ENCODE results near the gene TNRC6C. TPM values are rescaled to one million over a fixed set of nuclear protein-coding genes. Genes with fewer than 3 reads are reported as not detected.
"Not testable (repeated sequence)": the region's sequence is repeated elsewhere in the genome, so short reads cannot be mapped to it uniquely, and the experiment has no call there.

TNRC6C gene
- total and polyA plus RNA-seq, 9 donors: 8.1 to 11.1 (median 8.8) TPM

DNA sequence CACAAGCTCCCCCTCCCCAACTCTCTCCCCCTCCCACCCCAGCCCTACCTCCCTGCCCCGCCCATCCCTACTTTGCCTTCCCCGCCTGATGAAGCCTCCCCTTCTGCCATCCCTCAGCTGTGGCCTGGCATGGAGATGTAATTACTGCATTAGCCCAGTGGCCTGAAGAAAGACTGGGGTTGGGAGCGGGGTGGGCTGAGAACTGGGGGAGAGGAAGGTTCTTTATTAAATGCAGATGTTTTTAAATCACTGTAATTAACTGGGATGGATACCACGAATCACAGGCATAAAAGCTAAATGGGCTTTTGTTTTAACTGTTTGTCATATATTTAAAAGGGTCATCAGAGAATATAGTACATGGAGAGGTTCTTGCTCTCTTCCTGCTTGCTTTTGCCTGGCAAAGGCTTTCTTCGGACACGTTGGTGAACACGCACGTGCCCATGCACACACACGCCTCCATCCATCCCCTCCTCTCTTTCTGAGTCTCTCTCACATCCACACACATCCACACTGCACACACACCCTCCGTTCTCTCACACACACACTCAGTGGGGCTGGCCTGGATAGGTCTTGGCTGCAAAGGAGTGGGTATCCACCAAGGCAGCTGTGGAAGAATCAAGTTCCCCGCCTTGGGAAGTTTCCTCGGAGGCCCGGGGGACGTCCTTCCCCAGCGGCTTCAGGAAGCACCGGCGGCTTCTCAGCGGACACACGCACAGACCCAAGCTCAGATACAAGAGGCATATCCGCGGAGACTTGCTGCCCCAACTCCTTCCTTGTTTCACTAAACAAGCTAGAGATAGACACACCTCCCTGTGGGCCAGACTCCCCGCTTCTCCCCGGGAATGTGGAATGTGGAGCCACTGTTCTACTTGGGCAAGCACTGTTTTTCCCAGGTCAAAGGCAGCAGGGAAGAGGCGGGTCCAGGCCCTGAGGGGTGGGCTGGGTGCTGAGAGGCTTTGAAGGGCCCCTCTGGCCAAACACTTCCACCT lies 27.4 kb upstream of the TNRC6C start:
- no peak overlapping the region for H3K27ac ChIP-seq (ENCODE audit: low read length)
- no peaks in the 10 kb centered on the region for H3K36me3 ChIP-seq (ENCODE audit: control insufficient read depth, insufficient read depth, low read length)
- no peaks in the 10 kb centered on the region for H3K4me1 ChIP-seq (ENCODE audit: control insufficient read depth, insufficient read depth, low read length)
- WGBS (ENCODE audit: insufficient coverage): 22% methylated on average over 14 of the region's 24 CpGs
- peaks cover 28% of the 10 kb centered on the region for H3K27me3 ChIP-seq (ENCODE audit: control insufficient read depth, insufficient read depth, low read length)
- no peak overlapping the region for H3K4me3 ChIP-seq (ENCODE audit: low read length)
- no peak for DNase-seq
- no peaks in the 10 kb centered on the region for H3K9me3 ChIP-seq (replicated peaks; ENCODE audit: control insufficient read depth, low read depth, low read length)

DNA sequence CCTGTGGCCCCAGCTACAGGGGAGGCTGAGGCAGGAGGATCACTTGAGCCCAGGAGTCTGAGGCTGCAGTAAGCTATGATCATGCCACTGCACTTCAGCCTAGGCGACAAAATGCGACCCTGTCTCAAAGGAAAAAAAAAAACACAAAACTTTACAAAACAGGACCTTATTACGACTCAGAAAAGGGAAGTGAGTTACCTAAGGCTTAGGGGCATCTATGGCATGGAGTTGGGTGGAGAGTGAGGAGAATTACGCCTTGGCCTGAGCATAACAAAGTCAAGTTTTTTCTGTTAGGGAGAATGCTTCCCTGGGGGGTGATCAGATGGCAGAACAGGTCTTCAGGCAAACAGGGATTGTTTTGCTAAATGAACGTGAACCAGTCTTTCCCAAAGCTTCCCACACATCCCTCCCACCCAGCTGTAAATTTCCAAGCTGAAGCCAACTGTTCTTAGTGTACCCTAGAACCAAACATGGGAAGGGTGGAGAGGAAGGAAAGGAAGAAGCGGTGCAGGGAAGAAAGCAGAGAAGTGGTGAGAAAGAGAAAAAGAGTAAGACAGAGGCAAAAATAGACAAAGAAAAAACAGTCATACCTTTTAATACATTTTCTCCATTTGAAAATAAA lies 24.6 kb upstream of the TNRC6C start:
- no peak overlapping the region for H3K27ac ChIP-seq (ENCODE audit: low read length)
- no peaks in the 10 kb centered on the region for H3K9me3 ChIP-seq (replicated peaks; ENCODE audit: control insufficient read depth, low read depth, low read length)
- WGBS (ENCODE audit: insufficient coverage): 70% methylated on average over 1 of the region's 6 CpGs
- DNase-seq: no peak
- H3K4me1 ChIP-seq (ENCODE audit: control insufficient read depth, insufficient read depth, low read length): no peaks in the 10 kb centered on the region
- H3K36me3 ChIP-seq (ENCODE audit: control insufficient read depth, insufficient read depth, low read length): no peaks in the 10 kb centered on the region
- no peak overlapping the region for H3K4me3 ChIP-seq (ENCODE audit: low read length)
- peaks cover 23% of the 10 kb centered on the region for H3K27me3 ChIP-seq (ENCODE audit: control insufficient read depth, insufficient read depth, low read length)

DNA sequence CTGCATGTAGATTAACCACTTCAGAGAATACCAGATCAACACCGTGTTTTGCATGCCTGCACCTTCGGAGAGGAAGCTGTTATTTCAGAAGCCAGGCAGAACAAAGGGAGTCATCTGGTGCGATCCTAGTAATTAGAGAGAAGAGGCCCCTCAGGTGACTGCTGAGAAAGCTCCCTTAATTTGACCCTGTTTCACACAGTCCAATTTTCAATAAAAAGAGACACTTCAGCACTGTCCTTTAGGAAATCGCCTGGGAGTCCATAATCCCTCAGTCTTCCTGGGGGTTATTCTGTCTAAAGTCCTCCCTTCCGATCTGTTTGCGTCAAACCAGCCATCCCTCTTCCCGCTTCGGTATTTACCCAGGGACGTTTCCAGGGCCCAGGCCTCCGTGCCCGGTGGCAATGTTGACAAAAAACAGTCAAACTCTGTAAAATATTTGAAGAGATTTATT lies 23.4 kb upstream of the TNRC6C start:
- Histone ChIP-seq H3K4me3 (ENCODE audit: low read length) (no peak overlapping the region), H3K4me1 (ENCODE audit: control insufficient read depth, insufficient read depth, low read length) (no peaks in the 10 kb centered on the region), H3K27ac (ENCODE audit: low read length) (no peak overlapping the region), H3K27me3 (ENCODE audit: control insufficient read depth, insufficient read depth, low read length) (peaks cover 18% of the 10 kb centered on the region), H3K9me3 (replicated peaks; ENCODE audit: control insufficient read depth, low read depth, low read length) (no peaks in the 10 kb centered on the region), H3K36me3 (ENCODE audit: control insufficient read depth, insufficient read depth, low read length) (no peaks in the 10 kb centered on the region)
- WGBS (ENCODE audit: insufficient coverage): 22% methylated on average over 8 of the region's 11 CpGs
- no peak for DNase-seq

DNA sequence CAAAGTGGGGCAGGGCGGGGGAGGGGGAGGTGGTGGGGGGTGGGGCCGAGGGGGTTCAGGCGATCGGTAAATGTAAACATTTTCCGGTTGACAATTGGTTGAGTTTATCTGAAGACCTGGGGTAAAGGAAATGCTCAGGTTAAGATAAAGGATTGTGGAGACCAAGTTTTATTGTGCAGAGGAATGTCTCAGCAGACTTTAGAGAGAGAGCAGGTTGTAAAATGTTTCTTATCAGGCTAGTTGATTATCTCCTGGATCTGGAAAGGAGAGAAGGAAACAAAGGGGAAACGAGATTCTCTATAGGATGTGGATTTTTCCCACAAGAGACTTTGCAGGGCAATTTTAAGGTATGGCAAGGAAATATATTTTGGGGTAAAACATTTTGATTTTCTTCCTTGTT lies 22.8 kb upstream of the TNRC6C start:
- H3K4me1 ChIP-seq (ENCODE audit: control insufficient read depth, insufficient read depth, low read length); H3K4me3 ChIP-seq (ENCODE audit: low read length); H3K9me3 ChIP-seq (replicated peaks; ENCODE audit: control insufficient read depth, low read depth, low read length); DNase-seq; H3K36me3 ChIP-seq (ENCODE audit: control insufficient read depth, insufficient read depth, low read length); H3K27ac ChIP-seq (ENCODE audit: low read length): not testable (repeated sequence)
- H3K27me3 ChIP-seq (ENCODE audit: control insufficient read depth, insufficient read depth, low read length): peaks cover 17% of the 10 kb centered on the region
- WGBS (ENCODE audit: insufficient coverage): 8% methylated on average over 2 of the region's 6 CpGs

DNA sequence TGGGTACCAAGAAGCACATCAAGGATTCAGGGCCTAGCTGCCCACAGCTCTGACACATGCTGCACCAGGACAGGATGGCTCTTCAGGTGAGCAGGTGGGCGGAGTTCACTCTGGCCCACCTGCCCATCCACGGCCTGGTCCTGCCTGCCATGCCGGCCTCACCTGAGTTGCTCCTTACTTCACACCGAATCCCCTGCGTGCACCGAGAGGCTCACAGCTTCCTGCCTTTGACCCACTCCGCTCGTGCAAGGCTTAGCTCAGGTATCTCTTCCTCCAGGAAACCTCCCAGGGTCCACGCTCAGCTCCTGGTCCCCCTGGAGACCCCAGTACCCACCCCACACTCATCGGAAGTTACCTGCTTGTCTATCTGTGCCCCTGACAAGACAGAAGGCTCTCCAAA lies 21.6 kb upstream of the TNRC6C start:
- 77% methylated on average over 9 of the region's 10 CpGs for WGBS (ENCODE audit: insufficient coverage)
- Histone ChIP-seq H3K36me3 (ENCODE audit: control insufficient read depth, insufficient read depth, low read length) (no peaks in the 10 kb centered on the region), H3K27me3 (ENCODE audit: control insufficient read depth, insufficient read depth, low read length) (peaks cover 11% of the 10 kb centered on the region), H3K9me3 (replicated peaks; ENCODE audit: control insufficient read depth, low read depth, low read length) (no peaks in the 10 kb centered on the region), H3K4me1 (ENCODE audit: control insufficient read depth, insufficient read depth, low read length) (no peaks in the 10 kb centered on the region), H3K4me3 (ENCODE audit: low read length) (no peak overlapping the region), H3K27ac (ENCODE audit: low read length) (no peak overlapping the region)
- no peak for DNase-seq

DNA sequence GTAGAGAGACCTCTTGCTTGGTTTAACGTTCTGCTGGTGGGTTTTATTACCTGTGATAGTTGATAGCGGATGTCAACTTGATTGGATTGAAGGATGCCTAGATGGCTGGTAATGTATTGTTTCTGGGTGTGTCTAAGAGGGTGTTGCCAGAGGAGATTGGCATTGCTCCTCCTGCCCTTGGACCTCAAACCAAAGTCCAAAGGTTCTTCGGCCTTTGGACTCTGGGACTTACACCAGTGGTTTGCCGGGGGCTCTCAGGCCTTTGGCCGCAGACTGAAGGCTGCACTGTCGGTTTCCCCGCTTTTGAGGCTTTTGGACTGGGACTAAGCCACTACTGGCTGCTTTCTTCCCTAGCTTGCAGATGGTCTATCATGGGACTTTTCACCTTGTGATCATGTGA lies 17.5 kb upstream of the TNRC6C start:
- WGBS (ENCODE audit: insufficient coverage): 82% methylated on average over 7 of the region's 7 CpGs
- no peak for DNase-seq
- no peaks in the 10 kb centered on the region for H3K9me3 ChIP-seq (replicated peaks; ENCODE audit: control insufficient read depth, low read depth, low read length)
- H3K27me3 ChIP-seq (ENCODE audit: control insufficient read depth, insufficient read depth, low read length): peaks cover 16% of the 10 kb centered on the region
- peaks cover 6% of the 10 kb centered on the region for H3K4me1 ChIP-seq (ENCODE audit: control insufficient read depth, insufficient read depth, low read length)
- H3K27ac ChIP-seq (ENCODE audit: low read length): no peak overlapping the region
- no peak overlapping the region for H3K4me3 ChIP-seq (ENCODE audit: low read length)
- H3K36me3 ChIP-seq (ENCODE audit: control insufficient read depth, insufficient read depth, low read length): no peaks in the 10 kb centered on the region

DNA sequence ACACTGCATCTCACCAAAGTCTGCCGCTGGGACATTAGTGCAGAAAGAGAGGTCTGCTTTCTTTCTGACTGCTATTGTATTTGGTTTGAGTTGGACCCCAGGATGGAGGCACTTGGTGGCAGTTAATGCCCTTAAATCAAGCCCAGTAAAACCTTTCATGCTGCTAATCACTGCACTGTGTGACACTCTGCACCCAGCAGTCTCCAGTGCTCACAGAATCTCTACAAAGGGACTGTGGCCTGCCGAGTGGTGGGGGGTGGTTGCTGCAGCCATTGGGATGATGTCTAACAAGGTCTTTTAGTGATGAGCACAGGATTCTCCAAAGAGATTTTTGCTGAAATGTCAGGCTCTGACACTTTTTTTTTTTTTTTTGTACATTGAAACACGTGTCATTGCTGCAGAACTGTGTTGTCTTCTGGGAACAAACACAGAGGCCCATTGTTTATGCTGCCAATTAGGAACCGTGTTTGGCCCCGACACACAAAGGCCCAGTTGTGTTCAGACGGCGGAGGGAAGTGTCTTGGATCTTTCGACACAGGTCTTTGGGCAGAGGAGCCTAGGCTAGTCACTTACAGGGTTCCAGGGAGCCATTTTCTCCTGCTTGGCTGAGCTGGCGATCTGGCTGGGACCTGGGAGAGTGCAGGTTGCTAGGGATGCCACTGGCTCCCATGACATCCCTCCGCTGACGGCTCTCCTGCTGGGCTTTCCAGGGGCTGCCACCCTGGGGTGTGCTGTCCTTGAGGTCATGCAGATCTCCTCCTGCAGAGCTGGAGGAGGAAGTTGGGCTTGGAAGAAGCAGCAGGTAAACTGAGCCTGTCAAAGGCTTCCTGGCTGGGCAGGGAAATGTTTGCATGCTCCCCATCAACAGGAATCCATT lies 16.2 kb upstream of the TNRC6C start:
- H3K36me3 ChIP-seq (ENCODE audit: control insufficient read depth, insufficient read depth, low read length): no peaks in the 10 kb centered on the region
- WGBS (ENCODE audit: insufficient coverage): 50% methylated on average over 8 of the region's 11 CpGs
- peaks cover 6% of the 10 kb centered on the region for H3K4me1 ChIP-seq (ENCODE audit: control insufficient read depth, insufficient read depth, low read length)
- H3K4me3 ChIP-seq (ENCODE audit: low read length): no peak overlapping the region
- H3K27me3 ChIP-seq (ENCODE audit: control insufficient read depth, insufficient read depth, low read length): peaks cover 14% of the 10 kb centered on the region
- DNase-seq: peak; percentile 44
- H3K9me3 ChIP-seq (replicated peaks; ENCODE audit: control insufficient read depth, low read depth, low read length): no peaks in the 10 kb centered on the region
- no peak overlapping the region for H3K27ac ChIP-seq (ENCODE audit: low read length)

DNA sequence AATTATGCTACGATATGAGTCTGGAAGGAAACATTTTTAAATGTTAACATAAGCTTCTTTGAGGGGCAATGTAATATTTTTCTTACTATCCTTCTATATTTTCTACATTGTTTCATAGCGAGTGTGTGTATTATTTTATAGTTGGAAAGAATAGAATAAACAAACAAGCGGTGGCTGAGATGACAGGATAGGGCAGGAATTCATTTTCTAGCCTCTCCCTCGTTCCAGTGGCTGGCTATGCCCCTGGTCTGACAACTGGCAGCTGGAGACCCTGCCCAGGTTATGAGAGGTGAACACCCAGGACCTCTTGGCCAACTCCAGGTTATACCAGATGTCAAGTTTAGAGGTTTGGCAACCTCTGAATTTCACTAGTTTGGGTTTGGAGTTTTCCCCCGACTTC lies 14.5 kb upstream of the TNRC6C start:
- Histone ChIP-seq H3K4me3 (ENCODE audit: low read length) (no peak overlapping the region), H3K36me3 (ENCODE audit: control insufficient read depth, insufficient read depth, low read length) (no peaks in the 10 kb centered on the region), H3K9me3 (replicated peaks; ENCODE audit: control insufficient read depth, low read depth, low read length) (no peaks in the 10 kb centered on the region), H3K4me1 (ENCODE audit: control insufficient read depth, insufficient read depth, low read length) (peaks cover 6% of the 10 kb centered on the region), H3K27me3 (ENCODE audit: control insufficient read depth, insufficient read depth, low read length) (peaks cover 14% of the 10 kb centered on the region), H3K27ac (ENCODE audit: low read length) (no peak overlapping the region)
- WGBS (ENCODE audit: insufficient coverage): 48% methylated on average over 2 of the region's 5 CpGs
- no peak for DNase-seq

DNA sequence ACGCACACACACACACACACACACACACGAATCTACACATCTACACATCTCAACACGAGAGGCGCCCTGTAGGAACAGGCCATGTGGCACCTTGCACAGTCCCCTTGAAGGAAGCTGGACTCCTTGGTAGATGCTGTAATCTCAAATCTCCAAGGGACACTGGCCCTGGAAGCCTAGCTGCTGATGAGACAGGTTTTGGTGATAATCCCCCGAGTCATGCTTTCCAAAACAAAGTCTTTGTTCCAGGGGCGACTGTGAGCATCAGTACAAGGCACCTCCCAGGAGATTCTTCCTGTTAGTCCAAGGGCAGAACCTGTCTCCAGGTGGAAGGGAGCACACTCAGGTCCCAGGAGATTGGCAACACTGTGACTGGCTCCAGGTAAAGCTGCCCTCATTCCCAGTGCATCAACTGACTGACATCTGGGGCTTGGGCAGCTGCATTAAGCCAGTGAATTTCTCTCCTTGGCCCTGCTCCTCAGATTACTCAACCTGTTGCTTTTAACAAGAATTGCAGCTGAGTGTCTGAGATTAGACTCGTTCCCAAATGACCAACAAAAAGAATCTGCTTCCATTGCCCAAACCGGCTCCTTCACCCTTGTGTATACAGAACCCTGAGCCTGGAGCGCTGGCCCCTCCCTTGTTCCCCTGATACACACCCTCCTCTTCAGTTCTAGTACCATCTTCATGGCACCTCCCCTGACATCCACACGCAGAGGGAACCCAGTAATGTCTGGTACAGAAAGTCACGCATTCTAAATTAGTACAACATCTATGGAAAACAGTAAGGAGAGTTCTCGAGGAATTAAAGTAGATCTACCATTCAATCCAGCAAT lies 13.9 kb upstream of the TNRC6C start:
- Histone ChIP-seq H3K4me1 (ENCODE audit: control insufficient read depth, insufficient read depth, low read length) (peaks cover 6% of the 10 kb centered on the region), H3K36me3 (ENCODE audit: control insufficient read depth, insufficient read depth, low read length) (no peaks in the 10 kb centered on the region), H3K27ac (ENCODE audit: low read length) (no peak overlapping the region), H3K4me3 (ENCODE audit: low read length) (no peak overlapping the region), H3K27me3 (ENCODE audit: control insufficient read depth, insufficient read depth, low read length) (peaks cover 16% of the 10 kb centered on the region), H3K9me3 (replicated peaks; ENCODE audit: control insufficient read depth, low read depth, low read length) (no peaks in the 10 kb centered on the region)
- 53% methylated on average over 5 of the region's 12 CpGs for WGBS (ENCODE audit: insufficient coverage)
- DNase-seq: no peak

All from muscle of leg (tissue), 11 donors.